Measurements from ENCODE around the gene BICC1.

Gene BICC1

GRCh38 chr10:58578366-58578765, 65.7 kb downstream of the BICC1 start:
- no peak overlapping the region for H3K4me3 ChIP-seq (ENCODE audit: insufficient read depth, low read depth, low read length)
- 92 to 94% methylated on average over 7 to 8 of the region's 8 CpGs for WGBS, 2 experiments
- no peaks in the 10 kb centered on the region for H3K36me3 ChIP-seq (ENCODE audit: control insufficient read depth, insufficient read depth, low read length)
- no peaks in the 10 kb centered on the region for H3K9me3 ChIP-seq (ENCODE audit: control insufficient read depth, low read length)
- H3K27ac ChIP-seq (ENCODE audit: insufficient read depth, low read depth, low read length, poor library complexity, severe bottlenecking), result no peak overlapping the region
- H3K4me1 ChIP-seq (ENCODE audit: control insufficient read depth, insufficient read depth, low read length), result no peaks in the 10 kb centered on the region
- no peaks in the 10 kb centered on the region for H3K27me3 ChIP-seq (ENCODE audit: control insufficient read depth, insufficient read depth, low read length, poor library complexity, severe bottlenecking)

GRCh38 chr10:58579011-58579655, 66.5 kb downstream of the BICC1 start:
- H3K4me3 ChIP-seq (ENCODE audit: insufficient read depth, low read depth, low read length), result no peak overlapping the region
- H3K36me3 ChIP-seq (ENCODE audit: control insufficient read depth, insufficient read depth, low read length), result no peaks in the 10 kb centered on the region
- H3K27me3 ChIP-seq (ENCODE audit: control insufficient read depth, insufficient read depth, low read length, poor library complexity, severe bottlenecking), result no peaks in the 10 kb centered on the region
- no peak overlapping the region for H3K27ac ChIP-seq (ENCODE audit: insufficient read depth, low read depth, low read length, poor library complexity, severe bottlenecking)
- no peaks in the 10 kb centered on the region for H3K4me1 ChIP-seq (ENCODE audit: control insufficient read depth, insufficient read depth, low read length)
- H3K9me3 ChIP-seq (ENCODE audit: control insufficient read depth, low read length), result no peaks in the 10 kb centered on the region
- WGBS, 2 experiments, result 88 to 94% methylated on average over 10 to 11 of the region's 11 CpGs

GRCh38 chr10:58582045-58582444, 69.4 kb downstream of the BICC1 start:
- no peaks in the 10 kb centered on the region for H3K9me3 ChIP-seq (ENCODE audit: control insufficient read depth, low read length)
- no peaks in the 10 kb centered on the region for H3K27me3 ChIP-seq (ENCODE audit: control insufficient read depth, insufficient read depth, low read length, poor library complexity, severe bottlenecking)
- no peak overlapping the region for H3K27ac ChIP-seq (ENCODE audit: insufficient read depth, low read depth, low read length, poor library complexity, severe bottlenecking)
- no peak overlapping the region for H3K4me3 ChIP-seq (ENCODE audit: insufficient read depth, low read depth, low read length)
- H3K4me1 ChIP-seq (ENCODE audit: control insufficient read depth, insufficient read depth, low read length), result no peaks in the 10 kb centered on the region
- no peaks in the 10 kb centered on the region for H3K36me3 ChIP-seq (ENCODE audit: control insufficient read depth, insufficient read depth, low read length)

- no peaks in the 10 kb centered on the region for H3K9me3 ChIP-seq (ENCODE audit: control insufficient read depth, low read length)
- no peak overlapping the region for H3K4me3 ChIP-seq (ENCODE audit: insufficient read depth, low read depth, low read length)
- no peak overlapping the region for H3K27ac ChIP-seq (ENCODE audit: insufficient read depth, low read depth, low read length, poor library complexity, severe bottlenecking)
- no peaks in the 10 kb centered on the region for H3K4me1 ChIP-seq (ENCODE audit: control insufficient read depth, insufficient read depth, low read length)
- H3K36me3 ChIP-seq (ENCODE audit: control insufficient read depth, insufficient read depth, low read length), result no peaks in the 10 kb centered on the region
- WGBS, 2 experiments, result 90 to 100% methylated on average over 2 of the region's 2 CpGs
- no peaks in the 10 kb centered on the region for H3K27me3 ChIP-seq (ENCODE audit: control insufficient read depth, insufficient read depth, low read length, poor library complexity, severe bottlenecking)
These were observed 72.8 kb downstream of the BICC1 start for GRCh38 chr10:58585435-58585834.

GRCh38 chr10:58586282-58587245, 73.9 kb downstream of the BICC1 start:
- no peak overlapping the region for H3K27ac ChIP-seq (ENCODE audit: insufficient read depth, low read depth, low read length, poor library complexity, severe bottlenecking)
- H3K4me1 ChIP-seq (ENCODE audit: control insufficient read depth, insufficient read depth, low read length), result no peaks in the 10 kb centered on the region
- H3K9me3 ChIP-seq (ENCODE audit: control insufficient read depth, low read length), result no peaks in the 10 kb centered on the region
- no peaks in the 10 kb centered on the region for H3K36me3 ChIP-seq (ENCODE audit: control insufficient read depth, insufficient read depth, low read length)
- H3K27me3 ChIP-seq (ENCODE audit: control insufficient read depth, insufficient read depth, low read length, poor library complexity, severe bottlenecking), result no peaks in the 10 kb centered on the region
- H3K4me3 ChIP-seq (ENCODE audit: insufficient read depth, low read depth, low read length), result no peak overlapping the region
- 91% methylated on average over 13 of the region's 13 CpGs for WGBS, 2 experiments

- WGBS, 2 experiments, result 90 to 92% methylated on average over 2 of the region's 2 CpGs
- Histone ChIP-seq H3K4me1 (ENCODE audit: control insufficient read depth, insufficient read depth, low read length) (no peaks in the 10 kb centered on the region), H3K36me3 (ENCODE audit: control insufficient read depth, insufficient read depth, low read length) (no peaks in the 10 kb centered on the region), H3K9me3 (ENCODE audit: control insufficient read depth, low read length) (no peaks in the 10 kb centered on the region), H3K27ac (ENCODE audit: insufficient read depth, low read depth, low read length, poor library complexity, severe bottlenecking) (no peak overlapping the region), H3K4me3 (ENCODE audit: insufficient read depth, low read depth, low read length) (no peak overlapping the region), H3K27me3 (ENCODE audit: control insufficient read depth, insufficient read depth, low read length, poor library complexity, severe bottlenecking) (no peaks in the 10 kb centered on the region)
These were observed 75.0 kb downstream of the BICC1 start for GRCh38 chr10:58587676-58588075.

GRCh38 chr10:58588673-58589265, 76.1 kb downstream of the BICC1 start:
- Histone ChIP-seq H3K4me1 (ENCODE audit: control insufficient read depth, insufficient read depth, low read length) (no peaks in the 10 kb centered on the region), H3K27me3 (ENCODE audit: control insufficient read depth, insufficient read depth, low read length, poor library complexity, severe bottlenecking) (no peaks in the 10 kb centered on the region), H3K9me3 (ENCODE audit: control insufficient read depth, low read length) (no peaks in the 10 kb centered on the region), H3K27ac (ENCODE audit: insufficient read depth, low read depth, low read length, poor library complexity, severe bottlenecking) (no peak overlapping the region), H3K4me3 (ENCODE audit: insufficient read depth, low read depth, low read length) (no peak overlapping the region), H3K36me3 (ENCODE audit: control insufficient read depth, insufficient read depth, low read length) (no peaks in the 10 kb centered on the region)
- WGBS, 2 experiments, result 86 to 90% methylated on average over 14 of the region's 14 CpGs

GRCh38 chr10:58590152-58590840, 77.6 kb downstream of the BICC1 start:
- Histone ChIP-seq H3K9me3 (ENCODE audit: control insufficient read depth, low read length) (no peaks in the 10 kb centered on the region), H3K4me1 (ENCODE audit: control insufficient read depth, insufficient read depth, low read length) (no peaks in the 10 kb centered on the region), H3K36me3 (ENCODE audit: control insufficient read depth, insufficient read depth, low read length) (no peaks in the 10 kb centered on the region), H3K4me3 (ENCODE audit: insufficient read depth, low read depth, low read length) (no peak overlapping the region), H3K27ac (ENCODE audit: insufficient read depth, low read depth, low read length, poor library complexity, severe bottlenecking) (no peak overlapping the region), H3K27me3 (ENCODE audit: control insufficient read depth, insufficient read depth, low read length, poor library complexity, severe bottlenecking) (no peaks in the 10 kb centered on the region)
- 91 to 93% methylated on average over 2 of the region's 2 CpGs for WGBS, 2 experiments

GRCh38 chr10:58590924-58591323, 78.3 kb downstream of the BICC1 start:
- Histone ChIP-seq H3K36me3 (ENCODE audit: control insufficient read depth, insufficient read depth, low read length) (no peaks in the 10 kb centered on the region), H3K27me3 (ENCODE audit: control insufficient read depth, insufficient read depth, low read length, poor library complexity, severe bottlenecking) (no peaks in the 10 kb centered on the region), H3K4me1 (ENCODE audit: control insufficient read depth, insufficient read depth, low read length) (no peaks in the 10 kb centered on the region), H3K27ac (ENCODE audit: insufficient read depth, low read depth, low read length, poor library complexity, severe bottlenecking) (no peak overlapping the region), H3K4me3 (ENCODE audit: insufficient read depth, low read depth, low read length) (no peak overlapping the region), H3K9me3 (ENCODE audit: control insufficient read depth, low read length) (no peaks in the 10 kb centered on the region)
- WGBS, 2 experiments, result 90 to 91% methylated on average over 3 of the region's 3 CpGs

- no peaks in the 10 kb centered on the region for H3K27me3 ChIP-seq (ENCODE audit: control insufficient read depth, insufficient read depth, low read length, poor library complexity, severe bottlenecking)
- WGBS, 2 experiments, result 58 to 64% methylated on average over 3 of the region's 3 CpGs
- H3K36me3 ChIP-seq (ENCODE audit: control insufficient read depth, insufficient read depth, low read length), result no peaks in the 10 kb centered on the region
- H3K4me3 ChIP-seq (ENCODE audit: insufficient read depth, low read depth, low read length), result no peak overlapping the region
- no peak overlapping the region for H3K27ac ChIP-seq (ENCODE audit: insufficient read depth, low read depth, low read length, poor library complexity, severe bottlenecking)
- H3K4me1 ChIP-seq (ENCODE audit: control insufficient read depth, insufficient read depth, low read length), result no peaks in the 10 kb centered on the region
- no peaks in the 10 kb centered on the region for H3K9me3 ChIP-seq (ENCODE audit: control insufficient read depth, low read length)
These were observed 80.3 kb downstream of the BICC1 start for GRCh38 chr10:58593008-58593407.
